Stimulated activated CD8-positive, alpha-beta memory T cell treated with anti-CD3 and anti-CD28 coated beads, Interleukin-15, amount 100 ng/mL, for 1 hour (primary cell): Measurements from ENCODE around the gene DHX32.
"Not testable (repeated sequence)": the region's sequence is repeated elsewhere in the genome, so short reads cannot be mapped to it uniquely, and the experiment has no call there.

Source experiments
- DNase-seq: peaks from one replicate; pipeline ENCODE4 v3.0.0-alpha.2; 2020; ENCODE audit warnings: low read depth

DHX32 gene

GRCh38 chr10:125881192-125881591 is at the start of gene DHX32:
TSS of gene DHX32 (minus strand) at chr10:125881292. CDS start at chr10:125880824, 468 bp downstream.
- DNase-seq = no peak

GRCh38 chr10:125929618-125930017 is 48.5 kb upstream of the DHX32 start:
- DNase-seq = no peak

- no peak for DNase-seq
Measured at GRCh38 chr10:125928928-125929585, 48.0 kb upstream of the DHX32 start.

- not testable (repeated sequence) for DNase-seq
Measured at GRCh38 chr10:125927265-125927664, 46.2 kb upstream of the DHX32 start.

GRCh38 chr10:125926247-125926646 is 45.2 kb upstream of the DHX32 start:
- DNase-seq = no peak

- DNase-seq = no peak
Measured at GRCh38 chr10:125925262-125925834, 44.3 kb upstream of the DHX32 start.

- not testable (repeated sequence) for DNase-seq
Measured at GRCh38 chr10:125921643-125922306, 40.7 kb upstream of the DHX32 start.

- DNase-seq = not testable (repeated sequence)
Measured at GRCh38 chr10:125917704-125918361, 36.7 kb upstream of the DHX32 start.

- DNase-seq = no peak
Measured at GRCh38 chr10:125916977-125917376, 35.9 kb upstream of the DHX32 start.

GRCh38 chr10:125913277-125913676 is 32.2 kb upstream of the DHX32 start:
- DNase-seq = not testable (repeated sequence)

GRCh38 chr10:125911990-125912389 is 30.9 kb upstream of the DHX32 start:
- no peak for DNase-seq

- DNase-seq = no peak
Measured at GRCh38 chr10:125911145-125911544, 30.1 kb upstream of the DHX32 start.

GRCh38 chr10:125909491-125909890 is 28.4 kb upstream of the DHX32 start:
- not testable (repeated sequence) for DNase-seq

GRCh38 chr10:125908813-125909212 is 27.7 kb upstream of the DHX32 start:
- not testable (repeated sequence) for DNase-seq

- DNase-seq = not testable (repeated sequence)
Measured at GRCh38 chr10:125907598-125907997, 26.5 kb upstream of the DHX32 start.

GRCh38 chr10:125905069-125905994 is 24.2 kb upstream of the DHX32 start:
- DNase-seq = not testable (repeated sequence)

- DNase-seq = not testable (repeated sequence)
Measured at GRCh38 chr10:125903135-125903640, 22.1 kb upstream of the DHX32 start.

GRCh38 chr10:125900963-125901362 is 19.9 kb upstream of the DHX32 start:
- DNase-seq = not testable (repeated sequence)

- DNase-seq = not testable (repeated sequence)
Measured at GRCh38 chr10:125897317-125897716, 16.2 kb upstream of the DHX32 start.

GRCh38 chr10:125896088-125896934 is 15.2 kb upstream of the DHX32 start, which contains the start of gene FANK1:
TSS of gene FANK1 (plus strand) at chr10:125896564. CDS start at chr10:125896643, 79 bp downstream.
- DNase-seq = peak; percentile 57
